ENCODE data around the gene SUSD2. TPM values are rescaled to one million over a fixed set of nuclear protein-coding genes. Genes with fewer than 3 reads are reported as not detected.
A peak's percentile ranks its signal among the peaks of the same experiment; 100 is the strongest.
"Not testable (repeated sequence)": the region's sequence is repeated elsewhere in the genome, so short reads cannot be mapped to it uniquely, and the experiment has no call there.

The SUSD2 gene
- total RNA-seq, 2 experiments from 2014 or later, result 0.38 to 0.54 TPM

DNA sequence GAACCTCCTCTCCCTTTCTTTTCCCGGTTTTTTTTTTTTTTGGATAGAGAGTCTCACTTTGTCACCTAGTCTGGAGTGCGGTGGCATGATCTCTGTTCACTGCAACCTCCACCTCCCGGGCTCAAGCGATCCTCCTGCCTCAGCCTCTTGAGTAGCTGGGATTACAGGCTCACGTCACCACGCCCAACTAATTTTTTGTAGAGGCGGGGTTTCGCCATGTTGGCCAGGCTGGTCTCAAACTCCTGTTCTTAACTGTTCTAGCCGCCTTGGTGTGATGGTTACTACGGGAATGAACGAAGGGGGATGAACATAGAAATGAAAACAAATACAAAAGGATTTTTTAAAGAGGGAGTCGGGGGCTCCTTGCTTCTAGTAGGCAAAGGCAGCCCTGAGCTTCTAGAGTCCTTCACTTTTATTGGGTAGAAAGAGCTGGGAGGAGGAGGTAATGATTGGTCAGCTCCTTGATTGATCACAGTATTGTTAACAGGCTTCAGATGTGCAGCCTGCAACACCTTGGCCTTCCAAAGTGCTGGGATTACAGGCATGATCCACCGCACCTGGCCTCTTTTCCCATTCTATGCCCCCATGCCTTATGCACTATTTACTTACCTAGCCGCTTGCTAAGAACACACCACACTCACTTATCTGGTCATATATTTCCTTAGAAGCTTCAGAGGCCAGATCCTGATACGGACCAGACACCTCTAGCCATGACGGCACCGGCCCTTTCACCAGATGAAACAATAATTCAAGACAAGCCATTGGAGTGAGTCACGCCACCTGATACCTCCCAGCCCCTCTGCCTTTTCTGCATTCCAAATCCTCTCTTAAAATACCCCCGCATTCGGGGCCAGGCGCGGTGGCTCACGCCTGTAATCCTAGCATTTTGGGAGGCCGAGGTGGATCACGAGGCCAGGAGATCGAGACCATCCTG lies 20.7 kb downstream of the SUSD2 start:
- H2AFZ ChIP-seq (ENCODE audit: low read length), result no peak overlapping the region
- no peak overlapping the region for H3K4me2 ChIP-seq (ENCODE audit: low read length)
- no peaks in the 10 kb centered on the region for H3K9me2 ChIP-seq (ENCODE audit: insufficient read depth, low read length)
- no TSS peak for BruUV-seq (replicated peaks)
- ChIA-PET POLR2A (no interaction called here), CTCF (ENCODE audit: unreplicated experiment) (no interaction called here)
- peaks cover 12% of the 10 kb centered on the region for H3K4me1 ChIP-seq (ENCODE audit: insufficient read depth, low read length, poor library complexity, severe bottlenecking)
- H3K79me2 ChIP-seq (ENCODE audit: insufficient read depth, low read depth, low read length), result no peaks in the 10 kb centered on the region
- no peak for DNase-seq (ENCODE audit: low spot score)
- no peak overlapping the region for H3K4me3 ChIP-seq (ENCODE audit: low read depth, low read length, poor library complexity, severe bottlenecking)
- intact Hi-C loops (cut with micrococcal nuclease; ENCODE audit: unreplicated experiment), result no loop called here
- TF ChIP-seq, protein P1, sequence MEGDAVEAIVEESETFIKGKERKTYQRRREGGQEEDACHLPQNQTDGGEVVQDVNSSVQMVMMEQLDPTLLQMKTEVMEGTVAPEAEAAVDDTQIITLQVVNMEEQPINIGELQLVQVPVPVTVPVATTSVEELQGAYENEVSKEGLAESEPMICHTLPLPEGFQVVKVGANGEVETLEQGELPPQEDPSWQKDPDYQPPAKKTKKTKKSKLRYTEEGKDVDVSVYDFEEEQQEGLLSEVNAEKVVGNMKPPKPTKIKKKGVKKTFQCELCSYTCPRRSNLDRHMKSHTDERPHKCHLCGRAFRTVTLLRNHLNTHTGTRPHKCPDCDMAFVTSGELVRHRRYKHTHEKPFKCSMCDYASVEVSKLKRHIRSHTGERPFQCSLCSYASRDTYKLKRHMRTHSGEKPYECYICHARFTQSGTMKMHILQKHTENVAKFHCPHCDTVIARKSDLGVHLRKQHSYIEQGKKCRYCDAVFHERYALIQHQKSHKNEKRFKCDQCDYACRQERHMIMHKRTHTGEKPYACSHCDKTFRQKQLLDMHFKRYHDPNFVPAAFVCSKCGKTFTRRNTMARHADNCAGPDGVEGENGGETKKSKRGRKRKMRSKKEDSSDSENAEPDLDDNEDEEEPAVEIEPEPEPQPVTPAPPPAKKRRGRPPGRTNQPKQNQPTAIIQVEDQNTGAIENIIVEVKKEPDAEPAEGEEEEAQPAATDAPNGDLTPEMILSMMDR (conservative IDR thresholded peaks at IDR 0.05; ENCODE audit: low read length), result no peak
- TF ChIP-seq EZH2phosphoT487 (IDR thresholded peaks at IDR 0.05; ENCODE audit: borderline replicate concordance, low read depth, low read length), result no peak
- H3K36me3 ChIP-seq (ENCODE audit: insufficient read depth, low read length), result no peaks in the 10 kb centered on the region
- H3K9me3 ChIP-seq (ENCODE audit: low read length), result peaks cover 11% of the 10 kb centered on the region; the same call in 1 of the 2 replicates
- H3K27ac ChIP-seq (ENCODE audit: low read depth, low read length, poor library complexity, severe bottlenecking), result no peak overlapping the region
- no peaks in the 10 kb centered on the region for H4K20me1 ChIP-seq (ENCODE audit: insufficient read depth, low read length)

DNA sequence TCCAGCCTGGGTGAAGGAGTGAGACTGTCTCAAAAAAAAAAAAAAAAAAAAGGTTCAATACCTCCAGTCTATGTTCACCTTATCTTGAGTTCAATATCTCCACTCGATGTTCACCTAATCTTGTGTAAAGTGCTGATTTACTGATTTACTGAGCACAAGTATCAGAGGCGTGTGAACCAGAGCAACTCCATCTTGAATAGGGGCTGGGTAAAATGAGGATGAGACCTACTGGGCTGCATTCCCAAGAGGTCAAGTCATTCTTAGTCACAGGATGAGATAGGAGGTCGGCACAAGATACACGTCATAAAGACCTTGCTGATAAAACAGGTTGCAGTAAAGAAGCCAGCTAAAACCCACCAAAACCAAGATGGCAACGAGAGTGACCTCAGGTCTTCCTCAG lies 22.6 kb downstream of the SUSD2 start:
- H3K27ac ChIP-seq (ENCODE audit: low read depth, low read length, poor library complexity, severe bottlenecking); DNase-seq (ENCODE audit: low spot score); CTCF ChIA-PET (ENCODE audit: unreplicated experiment); H2AFZ ChIP-seq (ENCODE audit: low read length); H4K20me1 ChIP-seq (ENCODE audit: insufficient read depth, low read length); H3K4me3 ChIP-seq (ENCODE audit: low read depth, low read length, poor library complexity, severe bottlenecking); H3K9me2 ChIP-seq (ENCODE audit: insufficient read depth, low read length); intact Hi-C loops (cut with micrococcal nuclease; ENCODE audit: unreplicated experiment); POLR2A ChIA-PET; H3K4me2 ChIP-seq (ENCODE audit: low read length); H3K79me2 ChIP-seq (ENCODE audit: insufficient read depth, low read depth, low read length); BruUV-seq (replicated peaks); H3K36me3 ChIP-seq (ENCODE audit: insufficient read depth, low read length): not testable (repeated sequence)
- Histone ChIP-seq H3K9me3 (ENCODE audit: low read length) (peaks cover 11% of the 10 kb centered on the region; the same call in 1 of the 2 replicates), H3K4me1 (ENCODE audit: insufficient read depth, low read length, poor library complexity, severe bottlenecking) (peaks cover 15% of the 10 kb centered on the region)

DNA sequence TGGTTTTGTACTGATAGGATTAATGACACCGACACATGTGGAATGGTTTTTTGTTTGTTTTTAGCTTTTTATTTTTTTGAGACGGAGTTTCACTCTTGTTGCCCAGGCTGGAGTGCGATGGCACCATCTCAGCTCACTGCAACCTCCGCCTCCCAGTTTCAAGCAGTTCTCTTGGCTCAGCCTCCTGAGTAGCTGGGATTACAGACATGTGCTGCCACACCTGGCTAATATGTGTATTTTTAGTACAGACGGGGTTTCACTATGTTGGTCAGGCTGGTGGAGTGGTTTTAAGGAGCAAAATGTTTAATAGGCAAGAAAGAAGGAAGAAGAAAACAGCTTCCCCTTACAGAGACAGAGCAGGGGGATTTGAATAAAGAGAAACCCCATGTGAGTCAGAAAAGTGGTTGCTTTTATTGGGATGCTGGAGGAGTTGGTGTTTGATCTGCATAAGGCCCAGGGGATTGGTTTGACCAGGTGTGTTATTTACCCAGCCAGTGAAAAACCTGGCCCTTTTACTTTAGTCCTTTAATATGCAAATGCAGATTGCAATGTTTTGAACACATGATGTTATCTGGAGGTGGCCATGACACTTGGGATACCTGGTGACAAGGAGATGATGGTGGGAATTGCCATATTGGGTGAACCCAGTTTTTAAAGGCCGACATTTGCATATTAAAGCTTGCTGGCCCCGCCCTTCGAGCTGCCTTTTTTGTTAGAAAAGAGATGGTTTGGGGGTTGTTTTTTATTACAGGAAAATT lies 24.3 kb downstream of the SUSD2 start:
- no TSS peak for BruUV-seq (replicated peaks)
- POLR2A ChIA-PET, result no interaction called here
- Histone ChIP-seq H2AFZ (ENCODE audit: low read length) (no peak overlapping the region), H3K4me3 (ENCODE audit: low read depth, low read length, poor library complexity, severe bottlenecking) (no peak overlapping the region), H4K20me1 (ENCODE audit: insufficient read depth, low read length) (no peaks in the 10 kb centered on the region), H3K9me3 (ENCODE audit: low read length) (peaks cover 11% of the 10 kb centered on the region; the same call in 1 of the 2 replicates), H3K36me3 (ENCODE audit: insufficient read depth, low read length) (no peaks in the 10 kb centered on the region), H3K4me2 (ENCODE audit: low read length) (peak overlapping the region; percentile 34; the same call in 1 of the 2 replicates), H3K9me2 (ENCODE audit: insufficient read depth, low read length) (no peaks in the 10 kb centered on the region), H3K4me1 (ENCODE audit: insufficient read depth, low read length, poor library complexity, severe bottlenecking) (peaks cover 15% of the 10 kb centered on the region), H3K27ac (ENCODE audit: low read depth, low read length, poor library complexity, severe bottlenecking) (peak overlapping the region; percentile 16), H3K79me2 (ENCODE audit: insufficient read depth, low read depth, low read length) (no peaks in the 10 kb centered on the region)
- no peak for TF ChIP-seq EZH2phosphoT487 (IDR thresholded peaks at IDR 0.05; ENCODE audit: borderline replicate concordance, low read depth, low read length)
- TF ChIP-seq, protein P1 (conservative IDR thresholded peaks at IDR 0.05; ENCODE audit: low read length), result no peak
- CTCF ChIA-PET (ENCODE audit: unreplicated experiment), result no interaction called here
- intact Hi-C loops (cut with micrococcal nuclease; ENCODE audit: unreplicated experiment), result no loop called here
- no peak for DNase-seq (ENCODE audit: low spot score)

DNA sequence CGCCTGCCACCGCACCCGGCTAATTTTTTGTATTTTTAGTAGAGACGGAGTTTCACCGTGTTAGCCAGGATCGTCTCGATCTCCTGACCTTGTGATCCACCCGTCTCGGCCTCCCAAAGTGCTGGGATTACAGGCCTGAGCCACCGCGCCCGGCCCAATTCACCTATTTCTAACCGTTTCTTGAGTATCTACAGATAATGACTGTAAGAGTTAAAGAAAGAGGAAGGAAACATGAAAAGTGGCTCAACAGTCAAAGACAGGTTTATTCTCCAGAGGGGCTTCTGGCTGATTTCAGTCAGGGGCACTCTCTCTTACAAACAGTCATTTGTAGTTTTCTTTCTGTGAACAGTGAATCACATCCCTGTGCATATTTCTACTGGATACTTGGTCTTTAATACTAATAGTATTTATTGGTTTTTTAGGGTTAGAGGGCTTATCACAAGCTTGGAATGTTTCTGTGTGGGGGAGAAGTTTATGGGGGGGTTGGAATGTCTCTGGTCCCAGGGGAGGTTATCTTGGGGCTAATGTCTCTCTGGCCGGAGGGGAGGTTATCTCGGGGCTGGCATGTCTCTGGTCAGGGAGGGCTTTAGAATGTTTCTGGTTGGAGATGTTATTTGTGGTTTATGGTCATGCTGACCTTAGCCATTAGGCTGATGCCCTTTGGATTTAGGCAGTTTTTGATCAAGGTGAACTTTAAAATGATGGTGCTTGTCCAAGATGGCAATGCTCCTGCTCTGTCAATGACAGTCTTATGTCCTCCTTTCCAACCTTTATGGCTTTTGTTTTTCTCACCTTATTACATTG lies 25.4 kb downstream of the SUSD2 start:
- H3K4me2 ChIP-seq (ENCODE audit: low read length); H3K4me3 ChIP-seq (ENCODE audit: low read depth, low read length, poor library complexity, severe bottlenecking); DNase-seq (ENCODE audit: low spot score); H3K27ac ChIP-seq (ENCODE audit: low read depth, low read length, poor library complexity, severe bottlenecking); H3K79me2 ChIP-seq (ENCODE audit: insufficient read depth, low read depth, low read length); H4K20me1 ChIP-seq (ENCODE audit: insufficient read depth, low read length); BruUV-seq (replicated peaks); H3K9me2 ChIP-seq (ENCODE audit: insufficient read depth, low read length); intact Hi-C loops (cut with micrococcal nuclease; ENCODE audit: unreplicated experiment); H3K36me3 ChIP-seq (ENCODE audit: insufficient read depth, low read length): not testable (repeated sequence)
- CTCF ChIA-PET (ENCODE audit: unreplicated experiment), result interaction anchor here (0.6 kb wide), 1 partner anchor 324 kb away, joined by 3 read pairs; no protein-coding TSS in a partner anchor
- H2AFZ ChIP-seq (ENCODE audit: low read length), result peak overlapping the region; percentile 81; the same call in 1 of the 2 replicates
- peaks cover 11% of the 10 kb centered on the region; the same call in 1 of the 2 replicates for H3K9me3 ChIP-seq (ENCODE audit: low read length)
- H3K4me1 ChIP-seq (ENCODE audit: insufficient read depth, low read length, poor library complexity, severe bottlenecking), result peaks cover 15% of the 10 kb centered on the region
- POLR2A ChIA-PET, result interaction anchor here (0.6 kb wide), 1 partner anchor 44 kb away, joined by 3 read pairs; no protein-coding TSS in a partner anchor
